Loucy (cell line): ENCODE measurements around the gene H2BK1.

Source experiments
- H2AFZ ChIP-seq: fragments of 200-600 bp; sonication (generic); 2 replicates; pipeline ENCODE4 v1.6.0; 2016; ENCODE audit warnings: antibody characterized with exemption, mild to moderate bottlenecking, low read length, moderate library complexity
- H3F3A ChIP-seq: fragments of 200-600 bp; 2 replicates; pipeline ENCODE4 v1.6.0; 2016; ENCODE audit warnings: antibody characterized with exemption, low read depth, mild to moderate bottlenecking
- H3K27me3 ChIP-seq: fragments of 200-600 bp; sonication (generic); 2 replicates; pipeline ENCODE4 v1.6.1; 2014; ENCODE audit warnings: low read length, mild to moderate bottlenecking; ENCODE audit not compliant: insufficient read depth, poor library complexity, severe bottlenecking
- H3K36me3 ChIP-seq: fragments of 200-600 bp; sonication (generic); 2 replicates; pipeline ENCODE4 v1.6.1; 2016; ENCODE audit warnings: low read length; ENCODE audit not compliant: insufficient read depth
- H3K4me1 ChIP-seq: fragments of 200-600 bp; sonication (generic); 2 replicates; pipeline ENCODE4 v1.5.1; 2014; ENCODE audit warnings: low read length, mild to moderate bottlenecking; ENCODE audit not compliant: insufficient read depth, poor library complexity, severe bottlenecking
- H3K4me2 ChIP-seq: fragments of 200-600 bp; sonication (generic); 2 replicates; pipeline ENCODE4 v1.6.0; 2014; ENCODE audit warnings: antibody characterized with exemption, low read length, low read depth, mild to moderate bottlenecking; ENCODE audit not compliant: poor library complexity, severe bottlenecking
- H3K4me3 ChIP-seq: fragments of 200-600 bp; sonication (generic); 2 replicates; pipeline ENCODE4 v1.5.1; 2014; ENCODE audit warnings: low read length, mild to moderate bottlenecking, mixed read lengths; ENCODE audit not compliant: poor library complexity, severe bottlenecking
- H3K79me2 ChIP-seq: fragments of 200-600 bp; sonication (generic); 2 replicates; pipeline ENCODE4 v1.6.1; 2014; ENCODE audit warnings: low read length; ENCODE audit not compliant: insufficient read depth
- H3K9ac ChIP-seq: fragments of 200-600 bp; sonication (generic); 2 replicates; pipeline ENCODE4 v1.6.0; 2014; ENCODE audit warnings: mild to moderate bottlenecking, low read depth, low read length, moderate library complexity; ENCODE audit not compliant: poor library complexity, severe bottlenecking
- H3K9me2 ChIP-seq: fragments of 200-600 bp; sonication (generic); replicated peaks from 2 replicates; pipeline ENCODE4 v1.6.1; 2016; ENCODE audit warnings: low read depth, low read length, mixed read lengths
- H3K9me3 ChIP-seq: fragments of 200-600 bp; sonication (generic); 2 replicates; pipeline ENCODE4 v1.6.1; 2014; ENCODE audit warnings: mild to moderate bottlenecking, antibody characterized with exemption, low read length, low read depth; ENCODE audit not compliant: insufficient read depth
- H4K20me1 ChIP-seq: fragments of 200-600 bp; sonication (generic); 2 replicates; pipeline ENCODE4 v1.6.0; 2014; ENCODE audit warnings: antibody characterized with exemption, low read length, mild to moderate bottlenecking; ENCODE audit not compliant: insufficient read depth, poor library complexity, severe bottlenecking
- CTCF ChIP-seq: fragments of 200-600 bp; sonication (generic); conservative IDR thresholded peaks from 2 replicates; pipeline ENCODE4 v1.5.1; 2014; ENCODE audit warnings: mild to moderate bottlenecking, antibody characterized with exemption, low read length
- EZH2phosphoT487 ChIP-seq: fragments of 200-600 bp; IDR thresholded peaks from 2 replicates; pipeline ENCODE4 v1.6.1; 2018; ENCODE audit warnings: antibody characterized with exemption, mild to moderate bottlenecking, moderate library complexity, borderline replicate concordance

Gene H2BK1

GRCh38 chr7:151181011-151181431, 29.3 kb downstream of the H2BK1 start:
- no peak overlapping the region for H2AFZ ChIP-seq
- no peaks in the 10 kb centered on the region for H4K20me1 ChIP-seq
- TF ChIP-seq EZH2phosphoT487, result no peak
- TF ChIP-seq CTCF, result no peak
- H3K79me2 ChIP-seq, result no peaks in the 10 kb centered on the region
- H3K4me2 ChIP-seq, result no peak overlapping the region
- H3K9me2 ChIP-seq, result no peaks in the 10 kb centered on the region
- no peaks in the 10 kb centered on the region for H3K27me3 ChIP-seq
- H3F3A ChIP-seq, result no peaks in the 10 kb centered on the region
- H3K4me3 ChIP-seq, result no peak overlapping the region
- no peaks in the 10 kb centered on the region for H3K36me3 ChIP-seq
- no peak overlapping the region for H3K9ac ChIP-seq
- no peaks in the 10 kb centered on the region for H3K9me3 ChIP-seq
- no peaks in the 10 kb centered on the region for H3K4me1 ChIP-seq

GRCh38 chr7:151179946-151180345, 30.3 kb downstream of the H2BK1 start:
- no peaks in the 10 kb centered on the region for H3K27me3 ChIP-seq
- no peak overlapping the region for H3K4me3 ChIP-seq
- H4K20me1 ChIP-seq, result no peaks in the 10 kb centered on the region
- no peak overlapping the region for H3K4me2 ChIP-seq
- no peaks in the 10 kb centered on the region for H3K36me3 ChIP-seq
- no peaks in the 10 kb centered on the region for H3K4me1 ChIP-seq
- no peak for TF ChIP-seq CTCF
- TF ChIP-seq EZH2phosphoT487, result no peak
- H3K9ac ChIP-seq, result no peak overlapping the region
- no peaks in the 10 kb centered on the region for H3F3A ChIP-seq
- H3K9me2 ChIP-seq, result no peaks in the 10 kb centered on the region
- H2AFZ ChIP-seq, result no peak overlapping the region
- no peaks in the 10 kb centered on the region for H3K9me3 ChIP-seq
- H3K79me2 ChIP-seq, result no peaks in the 10 kb centered on the region

- Histone ChIP-seq H3K9me2 (no peaks in the 10 kb centered on the region), H3K4me1 (no peaks in the 10 kb centered on the region), H3K27me3 (no peaks in the 10 kb centered on the region), H2AFZ (no peak overlapping the region), H3K36me3 (no peaks in the 10 kb centered on the region), H3K9ac (no peak overlapping the region), H3K4me2 (no peak overlapping the region), H3K4me3 (no peak overlapping the region), H3K9me3 (no peaks in the 10 kb centered on the region), H3K79me2 (no peaks in the 10 kb centered on the region), H3F3A (no peaks in the 10 kb centered on the region), H4K20me1 (no peaks in the 10 kb centered on the region)
- TF ChIP-seq EZH2phosphoT487 (no peak), CTCF (no peak)
These were observed 30.9 kb downstream of the H2BK1 start for GRCh38 chr7:151179287-151179860.
